Chondrocyte (in vitro differentiated cells): ENCODE results near the gene NINL. TPM values are rescaled to one million over a fixed set of nuclear protein-coding genes. Genes with fewer than 3 reads are reported as not detected.

ENCODE experiments used
- DNase-seq: peaks from one replicate; pipeline ENCODE4 v3.0.0; 2021; ENCODE audit warnings: mixed read lengths, low spot score
- H3K27ac Mint-ChIP-seq: one replicate; pipeline ENCODE4 v1.8.0; 2021; ENCODE audit warnings: mild to moderate bottlenecking, moderate library complexity, mixed read lengths; ENCODE audit not compliant: unreplicated experiment
- H3K27me3 Mint-ChIP-seq: 2 replicates; pipeline ENCODE4 v1.8.0; 2021; ENCODE audit warnings: low read depth, mixed read lengths
- H3K36me3 Mint-ChIP-seq: 2 replicates; pipeline ENCODE4 v1.8.0; 2021; ENCODE audit warnings: low read depth, mixed read lengths
- H3K4me1 Mint-ChIP-seq: 2 replicates; pipeline ENCODE4 v1.8.0; 2021; ENCODE audit warnings: low read depth, mild to moderate bottlenecking, mixed read lengths
- H3K4me3 Mint-ChIP-seq: one replicate; pipeline ENCODE4 v1.8.0; 2021; ENCODE audit warnings: mild to moderate bottlenecking, moderate library complexity, mixed read lengths; ENCODE audit not compliant: unreplicated experiment
- H3K9me3 Mint-ChIP-seq: 2 replicates; pipeline ENCODE4 v1.8.0; 2021; ENCODE audit warnings: low read depth, mixed read lengths
- CTCF ChIP-seq: fragments of 200-600 bp; sonication (generic); IDR thresholded peaks from 2 replicates; pipeline ENCODE4 v1.5.0; 2021; ENCODE audit warnings: antibody characterized with exemption, mild to moderate bottlenecking, moderate library complexity
- total RNA-seq: library from RNA; stranded (reverse); gene quantifications from 3 replicates; pipeline ENCODE4 v1.2.1, GENCODE V29; 2021

The NINL gene
- total RNA-seq, 1 donor from 2014 or later: 10.6 TPM

GRCh38 chr20:25459111-25459830, 126.1 kb downstream of the NINL start:
- Mint-ChIP-seq H3K36me3 (peaks cover 23% of the 10 kb centered on the region), H3K27me3 (no peaks in the 10 kb centered on the region), H3K4me1 (no peaks in the 10 kb centered on the region), H3K4me3 (no peak overlapping the region), H3K9me3 (no peaks in the 10 kb centered on the region), H3K27ac (no peak overlapping the region)
- TF ChIP-seq CTCF: no peak
- peak; percentile 81 for DNase-seq

- H3K27me3 Mint-ChIP-seq: no peaks in the 10 kb centered on the region
- peaks cover 29% of the 10 kb centered on the region for H3K36me3 Mint-ChIP-seq
- no peak overlapping the region for H3K4me3 Mint-ChIP-seq
- DNase-seq: peak; percentile 79
- H3K9me3 Mint-ChIP-seq: no peaks in the 10 kb centered on the region
- no peak overlapping the region for H3K27ac Mint-ChIP-seq
- H3K4me1 Mint-ChIP-seq: peaks cover 4% of the 10 kb centered on the region
- TF ChIP-seq CTCF: no peak
Observed at GRCh38 chr20:25457886-25458680, 127.2 kb downstream of the NINL start.

GRCh38 chr20:25454153-25454900, 131.0 kb downstream of the NINL start:
- H3K36me3 Mint-ChIP-seq: peaks cover 29% of the 10 kb centered on the region
- no peak overlapping the region for H3K4me3 Mint-ChIP-seq
- H3K9me3 Mint-ChIP-seq: no peaks in the 10 kb centered on the region
- H3K27ac Mint-ChIP-seq: no peak overlapping the region
- H3K27me3 Mint-ChIP-seq: no peaks in the 10 kb centered on the region
- DNase-seq: peak; percentile 68
- no peak for TF ChIP-seq CTCF
- H3K4me1 Mint-ChIP-seq: peaks cover 5% of the 10 kb centered on the region

- Mint-ChIP-seq H3K27ac (no peak overlapping the region), H3K4me3 (no peak overlapping the region), H3K27me3 (no peaks in the 10 kb centered on the region), H3K36me3 (peaks cover 35% of the 10 kb centered on the region), H3K4me1 (peaks cover 5% of the 10 kb centered on the region), H3K9me3 (peaks cover 5% of the 10 kb centered on the region)
- peak; percentile 37 for DNase-seq
- TF ChIP-seq CTCF: no peak
Observed at GRCh38 chr20:25453035-25453810, 132.1 kb downstream of the NINL start.
